Embryonic facial prominence (tissue), 1 donor: ENCODE measurements around the gene DCAF10.
"Not testable (repeated sequence)": the region's sequence is repeated elsewhere in the genome, so short reads cannot be mapped to it uniquely, and the experiment has no call there.

ENCODE experiments used
- DNase-seq: peaks from one replicate; pipeline ENCODE4 v3.0.0-alpha.2; 2016; ENCODE audit errors: extremely low spot score

Gene DCAF10

GRCh38 chr9:37800631-37801286 lies at the start of gene DCAF10:
Gene DCAF10, plus strand, starts transcription at chr9:37800797. Its CDS starts 70 bp downstream, at chr9:37800867.
- DNase-seq, result peak; percentile 58

- DNase-seq, result no peak
Measured at GRCh38 chr9:37751186-37751585, 49.4 kb upstream of the DCAF10 start.

- DNase-seq, result not testable (repeated sequence)
Measured at GRCh38 chr9:37751704-37752103, 48.9 kb upstream of the DCAF10 start.

- not testable (repeated sequence) for DNase-seq
Measured at GRCh38 chr9:37752112-37752511, 48.5 kb upstream of the DCAF10 start.

- DNase-seq, result no peak
Measured at GRCh38 chr9:37752642-37753488, 47.7 kb upstream of the DCAF10 start.

GRCh38 chr9:37753489-37754190 lies 47.0 kb upstream of the DCAF10 start, which contains the start of gene TRMT10B:
Gene TRMT10B, plus strand, starts transcription at chr9:37753805. Its CDS starts 8,127 bp downstream, at chr9:37761932.
- peak; percentile 45 for DNase-seq

GRCh38 chr9:37758747-37759146 lies 41.9 kb upstream of the DCAF10 start:
- no peak for DNase-seq

- DNase-seq, result no peak
Measured at GRCh38 chr9:37760416-37761161, 40.0 kb upstream of the DCAF10 start.

GRCh38 chr9:37761511-37761910 lies 39.1 kb upstream of the DCAF10 start:
- DNase-seq, result no peak

- not testable (repeated sequence) for DNase-seq
Measured at GRCh38 chr9:37765263-37765662, 35.3 kb upstream of the DCAF10 start.

GRCh38 chr9:37769306-37769705 lies 31.3 kb upstream of the DCAF10 start:
- no peak for DNase-seq

GRCh38 chr9:37769995-37770394 lies 30.6 kb upstream of the DCAF10 start:
- no peak for DNase-seq

GRCh38 chr9:37775216-37775919 lies 25.2 kb upstream of the DCAF10 start:
- no peak for DNase-seq

GRCh38 chr9:37776328-37776727 lies 24.3 kb upstream of the DCAF10 start:
- DNase-seq, result no peak

GRCh38 chr9:37778534-37778933 lies 22.1 kb upstream of the DCAF10 start:
- no peak for DNase-seq

- no peak for DNase-seq
Measured at GRCh38 chr9:37784291-37784615, 16.3 kb upstream of the DCAF10 start.

GRCh38 chr9:37784616-37785483 lies 15.7 kb upstream of the DCAF10 start, which contains the start of gene EXOSC3:
Gene EXOSC3, minus strand, starts transcription at chr9:37785064. Its CDS starts 20 bp downstream, at chr9:37785044.
- peak; percentile 78 for DNase-seq

- DNase-seq, result no peak
Measured at GRCh38 chr9:37787059-37787458, 13.5 kb upstream of the DCAF10 start.

- no peak for DNase-seq
Measured at GRCh38 chr9:37788332-37788731, 12.3 kb upstream of the DCAF10 start.

- DNase-seq, result no peak
Measured at GRCh38 chr9:37790096-37790495, 10.5 kb upstream of the DCAF10 start.
